Thyroid gland (tissue), 4 donors: ENCODE data around the gene VWA1.

Source experiments
- CTCF ChIP-seq, 6 experiments: fragments of 200-600 bp in 3 of 6; fragments of 450-650 bp in 3 of 6; sonication (generic) in 3 of 6; IDR thresholded peaks; one replicate each; pipeline ENCODE4 v1.5.1; 2016 to 2019; ENCODE audit warnings: antibody characterized with exemption in 6 of 6, mild to moderate bottlenecking in 2 of 6, inconsistent platforms in 1 of 6, moderate library complexity in 1 of 6
- POLR2A ChIP-seq, 2 donors: fragments of 450-650 bp; IDR thresholded peaks; one replicate each; pipeline ENCODE4 v1.6.1; 2017; ENCODE audit warnings: antibody characterized with exemption in 2 of 2, mild to moderate bottlenecking in 2 of 2, moderate library complexity in 1 of 2

GRCh38 chr1:1432951-1433803 lies 2.3 kb upstream of the VWA1 start:
- TF ChIP-seq CTCF (IDR thresholded peaks at IDR 0.05) (no peak), POLR2A (IDR thresholded peaks at IDR 0.05) (no peak)
